ENCODE measurements around the gene TMEM101.
"Not testable (repeated sequence)": the region's sequence is repeated elsewhere in the genome, so short reads cannot be mapped to it uniquely, and the experiment has no call there.

The TMEM101 gene

DNA sequence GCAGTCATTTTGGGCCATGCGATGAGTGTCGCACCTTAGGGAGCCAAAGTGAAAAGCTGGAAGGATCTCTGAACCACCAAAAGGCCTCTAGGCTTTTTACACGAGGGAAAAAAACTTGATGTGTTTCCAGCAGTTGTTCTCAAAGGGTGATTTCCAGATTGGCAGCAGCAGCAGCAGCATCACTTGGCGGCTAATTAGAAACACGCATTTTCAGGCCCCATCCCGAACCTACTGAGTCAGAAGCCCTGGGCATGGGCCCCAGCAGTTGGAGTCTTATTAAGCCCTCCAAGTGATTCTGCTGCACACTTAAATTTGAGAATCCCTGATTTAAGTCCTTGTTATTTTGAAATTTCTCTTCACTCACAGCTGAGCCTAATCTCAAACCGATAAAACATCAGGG, 35.8 kb downstream of the TMEM101 start:
- Histone ChIP-seq H3K27me3 (ENCODE audit: insufficient read depth, insufficient read length) (peaks cover 25% of the 10 kb centered on the region), H3K9ac (ENCODE audit: insufficient read length, low read depth) (no peak overlapping the region), H3K9me3 (ENCODE audit: insufficient read depth, low read length) (no peaks in the 10 kb centered on the region), H3K4me1 (ENCODE audit: insufficient read depth, insufficient read length) (peaks cover 3% of the 10 kb centered on the region), H3K36me3 (ENCODE audit: insufficient read depth, insufficient read length, low read length) (no peaks in the 10 kb centered on the region), H3K4me3 (ENCODE audit: insufficient read length, low read depth) (no peak overlapping the region)
- no peak for DNase-seq (ENCODE audit: low read depth, low spot score)
- no peak for TF ChIP-seq ZNF274 (IDR thresholded peaks at IDR 0.05; ENCODE audit: low read depth, low read length)
- TF ChIP-seq SUZ12 (IDR thresholded peaks at IDR 0.05; ENCODE audit: extremely low read depth, insufficient read depth, insufficient read length), result no peak
- no peak for TF ChIP-seq YY1 (IDR thresholded peaks at IDR 0.05; ENCODE audit: insufficient read depth, insufficient read length)

- Histone ChIP-seq H3K9ac (ENCODE audit: insufficient read length, low read depth) (no peak overlapping the region), H3K4me1 (ENCODE audit: insufficient read depth, insufficient read length) (no peaks in the 10 kb centered on the region), H3K36me3 (ENCODE audit: insufficient read depth, insufficient read length, low read length) (no peaks in the 10 kb centered on the region), H3K27me3 (ENCODE audit: insufficient read depth, insufficient read length) (peaks cover 15% of the 10 kb centered on the region), H3K4me3 (ENCODE audit: insufficient read length, low read depth) (no peak overlapping the region), H3K9me3 (ENCODE audit: insufficient read depth, low read length) (no peaks in the 10 kb centered on the region)
- no peak for DNase-seq (ENCODE audit: low read depth, low spot score)
- TF ChIP-seq YY1 (IDR thresholded peaks at IDR 0.05; ENCODE audit: insufficient read depth, insufficient read length) (no peak), ZNF274 (IDR thresholded peaks at IDR 0.05; ENCODE audit: low read depth, low read length) (no peak), SUZ12 (IDR thresholded peaks at IDR 0.05; ENCODE audit: extremely low read depth, insufficient read depth, insufficient read length) (no peak)
These were observed 36.7 kb downstream of the TMEM101 start for GRCh38 chr17:43978078-43978477.

- TF ChIP-seq SUZ12 (IDR thresholded peaks at IDR 0.05; ENCODE audit: extremely low read depth, insufficient read depth, insufficient read length) (no peak), YY1 (IDR thresholded peaks at IDR 0.05; ENCODE audit: insufficient read depth, insufficient read length) (no peak), ZNF274 (IDR thresholded peaks at IDR 0.05; ENCODE audit: low read depth, low read length) (no peak)
- peaks cover 7% of the 10 kb centered on the region for H3K27me3 ChIP-seq (ENCODE audit: insufficient read depth, insufficient read length)
- DNase-seq (ENCODE audit: low read depth, low spot score), result no peak
- H3K4me1 ChIP-seq (ENCODE audit: insufficient read depth, insufficient read length), result no peaks in the 10 kb centered on the region
- H3K4me3 ChIP-seq (ENCODE audit: insufficient read length, low read depth), result no peak overlapping the region
- no peak overlapping the region for H3K9ac ChIP-seq (ENCODE audit: insufficient read length, low read depth)
- H3K36me3 ChIP-seq (ENCODE audit: insufficient read depth, insufficient read length, low read length), result no peaks in the 10 kb centered on the region
- no peaks in the 10 kb centered on the region for H3K9me3 ChIP-seq (ENCODE audit: insufficient read depth, low read length)
These were observed 37.6 kb downstream of the TMEM101 start for GRCh38 chr17:43976963-43977837.

- Histone ChIP-seq H3K9me3 (ENCODE audit: insufficient read depth, low read length) (no peaks in the 10 kb centered on the region), H3K27me3 (ENCODE audit: insufficient read depth, insufficient read length) (no peaks in the 10 kb centered on the region), H3K9ac (ENCODE audit: insufficient read length, low read depth) (no peak overlapping the region), H3K36me3 (ENCODE audit: insufficient read depth, insufficient read length, low read length) (no peaks in the 10 kb centered on the region), H3K4me1 (ENCODE audit: insufficient read depth, insufficient read length) (no peaks in the 10 kb centered on the region), H3K4me3 (ENCODE audit: insufficient read length, low read depth) (no peak overlapping the region)
- DNase-seq (ENCODE audit: low read depth, low spot score), result no peak
- TF ChIP-seq SUZ12 (IDR thresholded peaks at IDR 0.05; ENCODE audit: extremely low read depth, insufficient read depth, insufficient read length), result no peak
These were observed 38.9 kb downstream of the TMEM101 start for GRCh38 chr17:43975898-43976297.

GRCh38 chr17:43974382-43975266, 40.1 kb downstream of the TMEM101 start:
- Histone ChIP-seq H3K36me3 (ENCODE audit: insufficient read depth, insufficient read length, low read length) (no peaks in the 10 kb centered on the region), H3K27me3 (ENCODE audit: insufficient read depth, insufficient read length) (no peaks in the 10 kb centered on the region), H3K4me1 (ENCODE audit: insufficient read depth, insufficient read length) (no peaks in the 10 kb centered on the region), H3K4me3 (ENCODE audit: insufficient read length, low read depth) (no peak overlapping the region), H3K9me3 (ENCODE audit: insufficient read depth, low read length) (no peaks in the 10 kb centered on the region), H3K9ac (ENCODE audit: insufficient read length, low read depth) (no peak overlapping the region)
- TF ChIP-seq ZNF274 (IDR thresholded peaks at IDR 0.05; ENCODE audit: low read depth, low read length) (no peak), YY1 (IDR thresholded peaks at IDR 0.05; ENCODE audit: insufficient read depth, insufficient read length) (no peak), SUZ12 (IDR thresholded peaks at IDR 0.05; ENCODE audit: extremely low read depth, insufficient read depth, insufficient read length) (no peak)
- DNase-seq (ENCODE audit: low read depth, low spot score), result no peak

DNA sequence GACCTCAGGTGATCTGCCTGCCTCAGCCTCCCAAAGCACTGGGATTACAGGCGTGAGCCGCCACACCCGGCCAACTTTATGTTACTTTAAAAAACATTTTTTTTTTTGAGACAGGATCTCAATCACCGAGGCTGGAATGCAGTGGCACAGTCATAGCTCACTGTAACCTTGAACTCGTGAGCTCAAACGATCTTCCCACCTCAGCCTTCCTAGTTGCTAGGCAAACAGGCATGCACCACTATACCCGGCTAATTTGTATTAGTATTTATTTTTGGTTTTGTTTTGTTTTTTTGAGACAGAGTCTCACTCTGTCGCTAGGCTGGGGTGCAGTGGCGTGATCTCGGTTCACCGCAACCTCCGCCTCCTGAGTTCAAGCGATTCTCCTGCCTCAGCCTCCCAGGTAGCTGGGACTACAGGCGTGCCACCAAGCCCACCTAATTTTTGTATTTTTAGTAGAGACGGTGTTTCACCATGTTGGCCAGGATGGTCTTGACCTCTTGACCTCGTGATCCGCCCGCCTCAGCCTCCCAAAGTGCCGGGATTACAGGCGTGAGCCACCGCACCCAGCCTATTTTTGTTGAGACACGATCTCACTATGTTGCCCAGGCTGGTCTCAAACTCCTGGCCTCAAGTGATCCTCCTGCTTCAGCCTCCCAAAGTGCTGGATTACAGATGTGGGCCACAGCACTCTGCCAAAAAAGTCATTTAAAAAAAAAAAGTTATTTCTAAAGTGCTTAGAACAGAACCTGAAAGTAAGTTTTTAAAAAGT, 42.1 kb downstream of the TMEM101 start:
- H3K9me3 ChIP-seq (ENCODE audit: insufficient read depth, low read length); H3K36me3 ChIP-seq (ENCODE audit: insufficient read depth, insufficient read length, low read length); H3K4me3 ChIP-seq (ENCODE audit: insufficient read length, low read depth); H3K27me3 ChIP-seq (ENCODE audit: insufficient read depth, insufficient read length); H3K9ac ChIP-seq (ENCODE audit: insufficient read length, low read depth); DNase-seq (ENCODE audit: low read depth, low spot score); H3K4me1 ChIP-seq (ENCODE audit: insufficient read depth, insufficient read length): not testable (repeated sequence)

DNA sequence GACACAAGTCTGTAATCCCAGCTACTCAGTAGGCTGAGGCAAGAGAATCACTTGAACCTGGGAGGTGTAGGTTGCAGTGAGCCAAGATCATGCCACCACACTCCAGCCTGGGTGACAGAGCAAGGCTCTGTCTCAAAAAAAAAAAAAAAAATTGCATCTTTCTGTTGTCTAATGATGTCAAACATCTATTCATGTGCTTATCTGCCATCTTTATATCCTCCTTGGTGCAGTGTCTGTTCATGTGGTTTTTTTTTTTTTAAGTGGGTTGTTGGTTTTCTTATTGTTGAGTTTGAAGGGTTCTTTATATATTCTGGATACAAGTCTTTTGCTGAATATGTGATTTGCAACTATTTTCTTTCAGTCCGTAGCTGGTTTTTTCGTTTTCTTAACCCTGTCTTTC, 43.3 kb downstream of the TMEM101 start:
- not testable (repeated sequence) for H3K36me3 ChIP-seq (ENCODE audit: insufficient read depth, insufficient read length, low read length); DNase-seq (ENCODE audit: low read depth, low spot score); H3K4me1 ChIP-seq (ENCODE audit: insufficient read depth, insufficient read length); H3K9ac ChIP-seq (ENCODE audit: insufficient read length, low read depth); H3K27me3 ChIP-seq (ENCODE audit: insufficient read depth, insufficient read length); H3K4me3 ChIP-seq (ENCODE audit: insufficient read length, low read depth); H3K9me3 ChIP-seq (ENCODE audit: insufficient read depth, low read length)

All from NT2/D1 (cell line).